HepG2 (cell line): ENCODE results near the gene DNAJC30. TPM values are rescaled to one million over a fixed set of nuclear protein-coding genes. Genes with fewer than 3 reads are reported as not detected.
A peak's percentile ranks its signal among the peaks of the same experiment; 100 is the strongest.

Source experiments
- DBP ChIP-seq: sonication (generic); formaldehyde crosslinking; IDR thresholded peaks from 2 replicates; pipeline ENCODE4 v1.4.0; 2020; ENCODE audit warnings: missing genetic modification reagents; ENCODE audit errors: not compliant biosample characterization
- HDAC6 ChIP-seq: fragments of 200-600 bp; sonication (generic); IDR thresholded peaks from 2 replicates; pipeline ENCODE4 v1.7.0; 2017; ENCODE audit warnings: mild to moderate bottlenecking, antibody characterized with exemption, low read length, low read depth
- JUN ChIP-seq: sonication (generic); formaldehyde crosslinking; IDR thresholded peaks from 2 replicates; pipeline ENCODE4 v1.4.0; 2020; ENCODE audit warnings: mild to moderate bottlenecking, missing genetic modification reagents
- PRDM15 ChIP-seq: sonication (generic); formaldehyde crosslinking; IDR thresholded peaks from 2 replicates; pipeline ENCODE4 v1.4.0; 2020; ENCODE audit warnings: missing genetic modification reagents
- RXRA ChIP-seq: sonication (generic); formaldehyde crosslinking; IDR thresholded peaks from 2 replicates; pipeline ENCODE4 v1.5.1; 2020; ENCODE audit warnings: missing genetic modification reagents
- SNAI1 ChIP-seq: sonication (generic); formaldehyde crosslinking; IDR thresholded peaks from 2 replicates; pipeline ENCODE4 v1.5.0; 2020; ENCODE audit warnings: mild to moderate bottlenecking, missing genetic modification reagents, borderline replicate concordance
- TCF7 ChIP-seq: sonication (generic); IDR thresholded peaks from 2 replicates; pipeline ENCODE4 v1.6.1; 2016; ENCODE audit warnings: antibody characterized with exemption, low read depth
- THYN1 ChIP-seq: sonication (generic); formaldehyde crosslinking; IDR thresholded peaks from 2 replicates; pipeline ENCODE4 v1.8.1; 2023; ENCODE audit warnings: low read depth, mild to moderate bottlenecking, moderate library complexity, missing genetic modification reagents, borderline replicate concordance
- ZC3H13 ChIP-seq: sonication (generic); formaldehyde crosslinking; IDR thresholded peaks from 2 replicates; pipeline ENCODE4 v1.8.1; 2023; ENCODE audit warnings: mild to moderate bottlenecking, missing genetic modification reagents, moderate library complexity
- ZNF142 ChIP-seq: sonication (generic); formaldehyde crosslinking; IDR thresholded peaks from 2 replicates; pipeline ENCODE4 v1.4.0; 2020; ENCODE audit warnings: missing genetic modification reagents
- ZNF331 ChIP-seq: sonication (generic); formaldehyde crosslinking; IDR thresholded peaks from 2 replicates; pipeline ENCODE4 v1.4.0; 2020; ENCODE audit warnings: missing genetic modification reagents
- ZNF510 ChIP-seq: sonication (generic); formaldehyde crosslinking; IDR thresholded peaks from 2 replicates; pipeline ENCODE4 v1.4.0; 2020; ENCODE audit warnings: low read depth, mild to moderate bottlenecking, missing genetic modification reagents
- ZNF563 ChIP-seq: sonication (generic); formaldehyde crosslinking; IDR thresholded peaks from 2 replicates; pipeline ENCODE4 v1.8.0; 2022; ENCODE audit warnings: mild to moderate bottlenecking, moderate library complexity, missing genetic modification reagents
- ZSCAN30 ChIP-seq: sonication (generic); formaldehyde crosslinking; IDR thresholded peaks from 2 replicates; pipeline ENCODE4 v1.5.0; 2020; ENCODE audit warnings: mild to moderate bottlenecking, missing genetic modification reagents
- ZSCAN31 ChIP-seq: sonication (generic); formaldehyde crosslinking; IDR thresholded peaks from 2 replicates; pipeline ENCODE4 v1.5.0; 2020; ENCODE audit warnings: low read depth, mild to moderate bottlenecking, missing genetic modification reagents
- polyA plus RNA-seq, 8 experiments: library from polyadenylated mRNA; depleted of rRNA in 3 of 8; stranded (reverse) in 7 of 8; unstranded in 1 of 8; fragments of >200 nt; fragmentation: Illumina TruSeq in 4 of 8; extraction: Trizol in 4 of 8; gene quantifications; 2 replicates each; pipeline versions ENCODE4 v1.2.1 to v1.2.3, GENCODE V29; 2011 to 2016; ENCODE audit warnings: low read depth in 4 of 8, missing spikeins in 1 of 8, mixed read lengths in 1 of 8; ENCODE audit not compliant: insufficient read depth in 1 of 8
- total RNA-seq, 5 experiments: library from RNA; depleted of rRNA; stranded (reverse); fragments of >200 nt; fragmentation: Illumina TruSeq; extraction: Trizol; gene quantifications; 2 replicates each; pipeline ENCODE4 v1.2.3, GENCODE V29; 2016; ENCODE audit warnings: low read depth in 1 of 5

DNAJC30 gene
- total and polyA plus RNA-seq, 2 of the 13 experiments (the other 11 are each of a cell fraction or from before 2014, with no cell fraction given): 3.3 to 3.8 TPM

GRCh38 chr7:73647725-73648592 lies 35.3 kb downstream of the DNAJC30 start (continued):
- TF ChIP-seq ZNF142 (CRISPR knock-in tag) (peak; percentile 91), ZC3H13 (CRISPR knock-in tag) (0 out of 2 replicates have a peak, but pooled peaks have one; percentile 20), RXRA (CRISPR knock-in tag) (peak; percentile 89; the same call in 1 of the 2 replicates), ZSCAN30 (CRISPR knock-in tag) (no peak), ZNF563 (peak; percentile 78), ZNF510 (CRISPR knock-in tag) (no peak), ZSCAN31 (CRISPR knock-in tag) (0 out of 2 replicates have a peak, but pooled peaks have one; percentile 25), DBP (CRISPR knock-in tag) (no peak), JUN (CRISPR knock-in tag) (0 out of 2 replicates have a peak, but pooled peaks have one; percentile 39), ZNF331 (CRISPR knock-in tag) (0 out of 2 replicates have a peak, but pooled peaks have one; percentile 3), HDAC6 (no peak), PRDM15 (CRISPR knock-in tag) (peak; percentile 80), THYN1 (CRISPR knock-in tag) (no peak), SNAI1 (CRISPR knock-in tag) (no peak), TCF7 (no peak; the same call in 1 of the 2 replicates)
